ENCODE measurements around the gene SUGCT.
A peak's percentile ranks its signal among the peaks of the same experiment; 100 is the strongest.

The SUGCT gene

GRCh38 chr7:40541336-40541735, 406.5 kb downstream of the SUGCT start:
- TF ChIP-seq CTCF (IDR thresholded peaks at IDR 0.05; ENCODE audit: low read depth, low read length), result no peak
- no peak for DNase-seq (ENCODE audit: extremely low read depth, low read depth)

GRCh38 chr7:40542982-40543741, 408.4 kb downstream of the SUGCT start:
- DNase-seq (ENCODE audit: extremely low read depth, low read depth), result no peak
- TF ChIP-seq CTCF (IDR thresholded peaks at IDR 0.05; ENCODE audit: low read depth, low read length), result no peak

GRCh38 chr7:40544221-40544723, 409.5 kb downstream of the SUGCT start:
- no peak for TF ChIP-seq CTCF (IDR thresholded peaks at IDR 0.05; ENCODE audit: low read depth, low read length)
- DNase-seq (ENCODE audit: extremely low read depth, low read depth), result no peak

- no peak for TF ChIP-seq CTCF (IDR thresholded peaks at IDR 0.05; ENCODE audit: low read depth, low read length)
- peak; percentile 63 for DNase-seq (ENCODE audit: extremely low read depth, low read depth)
Measured at GRCh38 chr7:40544871-40545303, 410.1 kb downstream of the SUGCT start.

GRCh38 chr7:40545739-40546138, 410.9 kb downstream of the SUGCT start:
- DNase-seq (ENCODE audit: extremely low read depth, low read depth), result no peak
- TF ChIP-seq CTCF (IDR thresholded peaks at IDR 0.05; ENCODE audit: low read depth, low read length), result no peak

- no peak for DNase-seq (ENCODE audit: extremely low read depth, low read depth)
- TF ChIP-seq CTCF (IDR thresholded peaks at IDR 0.05; ENCODE audit: low read depth, low read length), result no peak
Measured at GRCh38 chr7:40546616-40547501, 412.1 kb downstream of the SUGCT start.
